B cell (primary cell): ENCODE results near the gene ADAMTS16. TPM values are rescaled to one million over a fixed set of nuclear protein-coding genes. Genes with fewer than 3 reads are reported as not detected.

Experiments used
- ATAC-seq: fragments of 200-7000 bp; cut with Tn5 transposase; one replicate; pipeline ENCODE4 v1.10.0; 2021; ENCODE audit warnings: low read depth, mild to moderate bottlenecking, moderate number of reproducible peaks, moderate library complexity
- CTCF ChIA-PET: fragments of 350-600 bp; sonication (Branson Sonifier 250); formaldehyde crosslinking; loops from one replicate; lab custom pipeline; 2021; ENCODE audit warnings: antibody characterized with exemption, inconsistent platforms; lab: Charles Lee
- POLR2A ChIA-PET: fragments of 350-600 bp; sonication (Branson Sonifier 250); formaldehyde crosslinking; loops from one replicate; lab custom pipeline; 2021; ENCODE audit warnings: antibody characterized with exemption; lab: Charles Lee
- DNase-seq: peaks from one replicate; pipeline ENCODE4 v3.0.0; 2013
- H2AFZ ChIP-seq: 2 replicates; pipeline ENCODE4 v1.6.1; 2012; ENCODE audit warnings: mild to moderate bottlenecking, low read depth, low read length; ENCODE audit not compliant: insufficient read depth, poor library complexity, severe bottlenecking
- H3K27ac ChIP-seq, 2 donors: 1 replicate in 1 of 2; 2 replicates in 1 of 2; pipeline ENCODE4 v1.5.1; 2012 to 2013; ENCODE audit warnings: low read length in 2 of 2, mild to moderate bottlenecking in 2 of 2, moderate library complexity in 1 of 2
- H3K27me3 ChIP-seq, 4 experiments: fragments of 200-600 bp in 1 of 4; sonication (generic) in 1 of 4; replicated peaks in 1 of 4; 1 replicate in 2 of 4; 2 replicates in 2 of 4; pipeline versions ENCODE4 v1.6.1 to v1.7.0; 2013 to 2016; ENCODE audit warnings: low read length in 3 of 4, mild to moderate bottlenecking in 2 of 4, mixed read lengths in 1 of 4, moderate library complexity in 1 of 4; ENCODE audit not compliant: insufficient read depth in 4 of 4, control insufficient read depth in 3 of 4; ENCODE audit errors: control extremely low read depth in 1 of 4
- H3K36me3 ChIP-seq, 2 experiments: replicated peaks in 1 of 2; 1 replicate in 1 of 2; 2 replicates in 1 of 2; pipeline versions ENCODE4 v1.6.1 to v1.7.1; 2013; ENCODE audit warnings: low read length in 1 of 2; ENCODE audit not compliant: insufficient read depth in 2 of 2, control insufficient read depth in 1 of 2; ENCODE audit errors: control extremely low read depth in 1 of 2, extremely low read depth in 1 of 2
- H3K4me1 ChIP-seq, 2 donors: fragments of 200-600 bp in 1 of 2; sonication (generic) in 1 of 2; 1 replicate in 1 of 2; 2 replicates in 1 of 2; pipeline versions ENCODE4 v1.5.1 to v1.6.1; 2013 to 2017; ENCODE audit warnings: low read length in 2 of 2; ENCODE audit not compliant: control insufficient read depth in 2 of 2, insufficient read depth in 2 of 2
- H3K4me2 ChIP-seq: replicated peaks from 2 replicates; pipeline ENCODE3; 2012; ENCODE audit warnings: mild to moderate bottlenecking, low read depth, low read length; ENCODE audit not compliant: poor library complexity, severe bottlenecking
- H3K4me3 ChIP-seq, 5 experiments: fragments of 200-600 bp in 1 of 5; sonication (generic) in 1 of 5; 1 replicate in 3 of 5; 2 replicates in 2 of 5; pipeline versions ENCODE4 v1.5.1 to v1.7.0; 2011 to 2016; ENCODE audit warnings: low read length in 4 of 5, mild to moderate bottlenecking in 4 of 5, low read depth in 2 of 5, control low read depth in 1 of 5, moderate library complexity in 1 of 5; ENCODE audit not compliant: insufficient read depth in 1 of 5; ENCODE audit errors: control extremely low read depth in 1 of 5, extremely low read depth in 1 of 5
- H3K79me2 ChIP-seq: fragments of 200-600 bp; sonication (generic); one replicate; pipeline ENCODE4 v1.6.0; 2016; ENCODE audit warnings: low read length; ENCODE audit not compliant: control insufficient read depth, insufficient read depth
- H3K9ac ChIP-seq: fragments of 200-600 bp; sonication (generic); 2 replicates; pipeline ENCODE4 v1.6.1; 2017; ENCODE audit warnings: mild to moderate bottlenecking, low read length, moderate library complexity
- H3K9me3 ChIP-seq, 3 donors: one replicate each; pipeline versions ENCODE4 v1.6.1 to v1.7.1; 2013; ENCODE audit warnings: low read length in 2 of 3; ENCODE audit not compliant: control insufficient read depth in 2 of 3, insufficient read depth in 1 of 3; ENCODE audit errors: control extremely low read depth in 1 of 3
- H4K20me1 ChIP-seq: 2 replicates; pipeline ENCODE4 v1.6.0; 2012; ENCODE audit warnings: mild to moderate bottlenecking, low read length; ENCODE audit not compliant: insufficient read depth, control insufficient read depth, poor library complexity, severe bottlenecking
- H3K27ac Mint-ChIP-seq: one replicate; pipeline ENCODE4 v1.8.0; 2021; ENCODE audit warnings: mixed read lengths
- H3K27me3 Mint-ChIP-seq: one replicate; pipeline ENCODE4 v1.8.0; 2021; ENCODE audit warnings: mixed read lengths
- H3K4me1 Mint-ChIP-seq: one replicate; pipeline ENCODE4 v1.8.0; 2021; ENCODE audit warnings: mixed read lengths
- H3K4me3 Mint-ChIP-seq: one replicate; pipeline ENCODE4 v1.8.0; 2021; ENCODE audit warnings: mixed read lengths
- H3K9me3 Mint-ChIP-seq: one replicate; pipeline ENCODE4 v1.8.0; 2022; ENCODE audit warnings: mixed read lengths; ENCODE audit not compliant: insufficient read depth
- EZH2 ChIP-seq: IDR thresholded peaks from 2 replicates; pipeline ENCODE4 v1.6.1; 2012; ENCODE audit warnings: borderline replicate concordance, low read depth, mild to moderate bottlenecking, moderate library complexity, low read length; ENCODE audit not compliant: insufficient read depth, poor library complexity, severe bottlenecking
- WGBS: methylation state at CpG from one replicate; pipeline ENCODE4 v1.1.5; 2013; ENCODE audit warnings: missing lambda C conversion rate; ENCODE audit not compliant: insufficient coverage; 5-methylcytosine and 5-hydroxymethylcytosine counted together
- intact Hi-C: fragments of 100-400 bp; cut with micrococcal nuclease; formaldehyde crosslinking; loops from one replicate; pipeline ENCODE4 v1.10.0; 2022
- polyA plus RNA-seq: library from polyadenylated mRNA; depleted of rRNA; stranded (reverse); fragments of >200 nt; gene quantifications from 2 replicates; pipeline ENCODE4 v1.2.3, GENCODE V29; 2012
- total RNA-seq, 2 donors: library from RNA; stranded (reverse); fragments of 120-200 nt in 1 of 2; gene quantifications; 1 replicate in 1 of 2; 2 replicates in 1 of 2; pipeline versions ENCODE4 v1.2.3 to v1.2.4, GENCODE V29; 2013 to 2022
- TF ChIP-seq, protein P1 (sequence below): fragments of 200-600 bp; IDR thresholded peaks from one replicate; pipeline ENCODE4 v1.8.0; 2022; ENCODE audit warnings: antibody characterized with exemption, mild to moderate bottlenecking

ADAMTS16 gene
- total and polyA plus RNA-seq, 2 donors (not counting 1 experiment from before 2014, with no cell fraction given), result not detected

DNA sequence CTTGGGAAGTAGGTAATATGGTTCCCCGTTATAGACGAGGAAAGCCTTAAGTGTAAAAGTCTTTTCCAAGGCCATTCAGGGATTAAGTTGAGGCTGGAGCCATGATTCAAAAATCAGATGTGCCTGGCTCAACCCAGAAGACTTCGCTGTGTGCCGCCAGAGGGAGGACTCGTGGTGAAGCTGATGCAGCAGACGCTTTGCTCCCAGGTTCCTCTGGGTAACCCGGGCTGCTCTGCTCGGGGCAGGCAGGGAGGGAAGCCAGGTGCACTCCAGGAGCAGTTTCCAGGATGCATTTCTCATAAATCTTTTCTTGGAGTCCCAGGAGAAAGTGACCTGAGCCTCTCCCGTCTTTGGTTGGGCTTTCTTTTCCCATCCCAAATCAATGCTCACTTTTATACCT is 219.5 kb downstream of the ADAMTS16 start:
- ATAC-seq (no peak), DNase-seq (no peak)
- no peaks in the 10 kb centered on the region for H3K27me3 ChIP-seq
- no peak for TF ChIP-seq EZH2
- TF ChIP-seq, protein P1, sequence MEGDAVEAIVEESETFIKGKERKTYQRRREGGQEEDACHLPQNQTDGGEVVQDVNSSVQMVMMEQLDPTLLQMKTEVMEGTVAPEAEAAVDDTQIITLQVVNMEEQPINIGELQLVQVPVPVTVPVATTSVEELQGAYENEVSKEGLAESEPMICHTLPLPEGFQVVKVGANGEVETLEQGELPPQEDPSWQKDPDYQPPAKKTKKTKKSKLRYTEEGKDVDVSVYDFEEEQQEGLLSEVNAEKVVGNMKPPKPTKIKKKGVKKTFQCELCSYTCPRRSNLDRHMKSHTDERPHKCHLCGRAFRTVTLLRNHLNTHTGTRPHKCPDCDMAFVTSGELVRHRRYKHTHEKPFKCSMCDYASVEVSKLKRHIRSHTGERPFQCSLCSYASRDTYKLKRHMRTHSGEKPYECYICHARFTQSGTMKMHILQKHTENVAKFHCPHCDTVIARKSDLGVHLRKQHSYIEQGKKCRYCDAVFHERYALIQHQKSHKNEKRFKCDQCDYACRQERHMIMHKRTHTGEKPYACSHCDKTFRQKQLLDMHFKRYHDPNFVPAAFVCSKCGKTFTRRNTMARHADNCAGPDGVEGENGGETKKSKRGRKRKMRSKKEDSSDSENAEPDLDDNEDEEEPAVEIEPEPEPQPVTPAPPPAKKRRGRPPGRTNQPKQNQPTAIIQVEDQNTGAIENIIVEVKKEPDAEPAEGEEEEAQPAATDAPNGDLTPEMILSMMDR, result no peak
- H3K27ac Mint-ChIP-seq, result no peak overlapping the region
- H4K20me1 ChIP-seq, result no peaks in the 10 kb centered on the region
- H3K27ac ChIP-seq, result no peak overlapping the region
- H3K36me3 ChIP-seq, result no peaks in the 10 kb centered on the region
- no peak overlapping the region for H3K4me3 Mint-ChIP-seq
- H3K27me3 Mint-ChIP-seq, result no peaks in the 10 kb centered on the region
- no peak overlapping the region for H3K4me3 ChIP-seq
- CTCF ChIA-PET, result no interaction called here
- intact Hi-C loops, result no loop called here
- 86% methylated on average over 9 of the region's 9 CpGs for WGBS
- H3K4me2 ChIP-seq, result no peak overlapping the region
- no peak overlapping the region for H2AFZ ChIP-seq
- H3K9me3 ChIP-seq, result no peaks in the 10 kb centered on the region
- no peak overlapping the region for H3K9ac ChIP-seq
- H3K79me2 ChIP-seq, result no peaks in the 10 kb centered on the region
- no peaks in the 10 kb centered on the region for H3K4me1 ChIP-seq
- POLR2A ChIA-PET, result no interaction called here
- no peaks in the 10 kb centered on the region for H3K9me3 Mint-ChIP-seq
- H3K4me1 Mint-ChIP-seq, result no peaks in the 10 kb centered on the region

DNA sequence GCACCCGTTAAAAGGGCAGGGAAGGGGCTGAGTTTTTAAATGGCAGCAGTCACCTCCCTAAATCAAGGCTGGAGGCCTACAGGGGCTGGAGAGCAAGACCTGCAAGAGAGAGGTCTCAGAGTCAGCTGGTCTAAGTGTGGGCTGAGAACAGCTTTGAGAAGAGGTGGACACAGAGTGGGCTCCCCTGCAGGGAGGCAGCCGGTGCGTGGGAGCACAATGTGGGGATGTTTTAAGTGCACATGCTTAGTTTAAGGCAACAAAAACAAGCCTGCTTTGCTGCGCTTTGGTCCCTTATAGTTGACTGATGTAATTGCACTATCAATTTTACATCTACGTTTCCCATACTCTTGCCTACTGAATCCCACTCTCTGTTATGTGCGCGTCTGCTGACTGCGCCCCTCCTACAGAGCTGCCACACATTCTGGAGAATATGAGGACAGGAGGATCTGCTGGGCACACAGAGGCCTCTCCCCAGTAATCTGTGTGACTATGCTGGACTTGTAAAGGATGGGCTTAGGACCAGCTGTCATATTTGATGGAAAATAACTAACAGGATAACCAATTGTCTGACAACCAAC is 220.3 kb downstream of the ADAMTS16 start:
- no peaks in the 10 kb centered on the region for H3K27me3 ChIP-seq
- no peak for TF ChIP-seq EZH2
- TF ChIP-seq, protein P1, result no peak
- H3K27me3 Mint-ChIP-seq, result no peaks in the 10 kb centered on the region
- DNase-seq (no peak), ATAC-seq (no peak)
- no peak overlapping the region for H2AFZ ChIP-seq
- H3K4me1 ChIP-seq, result no peaks in the 10 kb centered on the region
- H3K79me2 ChIP-seq, result no peaks in the 10 kb centered on the region
- no peaks in the 10 kb centered on the region for H3K9me3 ChIP-seq
- no peak overlapping the region for H3K9ac ChIP-seq
- ChIA-PET CTCF (no interaction called here), POLR2A (no interaction called here)
- H3K27ac Mint-ChIP-seq, result no peak overlapping the region
- WGBS, result 84% methylated on average over 3 of the region's 8 CpGs
- H3K4me2 ChIP-seq, result no peak overlapping the region
- no peak overlapping the region for H3K4me3 ChIP-seq
- no peaks in the 10 kb centered on the region for H3K36me3 ChIP-seq
- no peaks in the 10 kb centered on the region for H4K20me1 ChIP-seq
- H3K27ac ChIP-seq, result no peak overlapping the region
- H3K9me3 Mint-ChIP-seq, result no peaks in the 10 kb centered on the region
- no peaks in the 10 kb centered on the region for H3K4me1 Mint-ChIP-seq
- H3K4me3 Mint-ChIP-seq, result no peak overlapping the region
- intact Hi-C loops, result no loop called here
